H1 (cell line): Measurements from ENCODE around the gene PPP1R9A. TPM values are rescaled to one million over a fixed set of nuclear protein-coding genes. Genes with fewer than 3 reads are reported as not detected.

ENCODE experiments used
- CTCF ChIA-PET: fragments of 300-600 bp; sonication (Branson Sonifier 250); formaldehyde crosslinking; loops from one replicate; lab custom pipeline; 2021; ENCODE audit not compliant: partially characterized antibody; lab: Charles Lee
- POLR2A ChIA-PET: fragments of 300-600 bp; sonication (Branson Sonifier 250); formaldehyde crosslinking; loops from one replicate; lab custom pipeline; 2021; ENCODE audit warnings: inconsistent platforms; ENCODE audit not compliant: partially characterized antibody; lab: Charles Lee
- DNase-seq, 2 experiments: peaks; one replicate each; pipeline versions ENCODE4 v3.0.0 to v3.0.0-alpha.2; 2010 to 2022; ENCODE audit warnings: low spot score in 2 of 2, low read depth in 1 of 2, mixed read lengths in 1 of 2
- FAIRE-seq: peaks from 2 replicates; lab custom pipeline; 2011; peaks lifted over from hg19 to GRCh38; lab: Jason Lieb, UNC
- H2AFZ ChIP-seq: 2 replicates; pipeline ENCODE4 v1.8.1; 2012; ENCODE audit warnings: low read length, inconsistent platforms
- H2AK5ac ChIP-seq: 2 replicates; pipeline ENCODE4 v1.6.1; 2013; ENCODE audit warnings: low read depth, low read length
- H2BK120ac ChIP-seq: replicated peaks from 2 replicates; pipeline ENCODE3; 2013; ENCODE audit warnings: low read depth, low read length, inconsistent platforms
- H2BK12ac ChIP-seq: 2 replicates; pipeline ENCODE4 v1.6.1; 2013; ENCODE audit warnings: low read depth, low read length
- H2BK15ac ChIP-seq: 2 replicates; pipeline ENCODE4 v1.6.1; 2013; ENCODE audit warnings: low read length
- H2BK20ac ChIP-seq: 2 replicates; pipeline ENCODE4 v1.6.1; 2013; ENCODE audit warnings: low read length
- H2BK5ac ChIP-seq: 2 replicates; pipeline ENCODE4 v1.6.1; 2013; ENCODE audit warnings: low read depth, low read length
- H3K14ac ChIP-seq: 2 replicates; pipeline ENCODE4 v1.6.1; 2013; ENCODE audit warnings: inconsistent platforms; ENCODE audit not compliant: insufficient read length
- H3K18ac ChIP-seq: 2 replicates; pipeline ENCODE4 v1.6.1; 2013; ENCODE audit warnings: low read length; ENCODE audit errors: extremely low read depth
- H3K23ac ChIP-seq: 2 replicates; pipeline ENCODE4 v1.6.1; 2013; ENCODE audit warnings: inconsistent platforms; ENCODE audit not compliant: insufficient read length
- H3K23me2 ChIP-seq: 2 replicates; pipeline ENCODE4 v1.6.1; 2013; ENCODE audit warnings: low read depth, low read length
- H3K27ac ChIP-seq: 2 replicates; pipeline ENCODE4 v1.6.1; 2011; ENCODE audit warnings: low read depth, low read length, inconsistent platforms
- H3K27me3 ChIP-seq, 4 experiments: replicated peaks in 1 of 4; 1 replicate in 1 of 4; 2 replicates in 3 of 4; pipeline versions ENCODE4 v1.6.1 to v1.8.1; 2011 to 2013; ENCODE audit warnings: low read length in 3 of 4, mild to moderate bottlenecking in 3 of 4, inconsistent platforms in 2 of 4, mixed read lengths in 2 of 4, moderate library complexity in 1 of 4; ENCODE audit not compliant: control insufficient read depth in 3 of 4, insufficient read depth in 3 of 4; ENCODE audit errors: extremely low read depth in 1 of 4
- H3K36me3 ChIP-seq, 4 experiments: 2 replicates each; pipeline versions ENCODE4 v1.6.1 to v1.8.1; 2011 to 2013; ENCODE audit warnings: mild to moderate bottlenecking in 4 of 4, low read length in 3 of 4, moderate library complexity in 2 of 4, control low read depth in 1 of 4, inconsistent platforms in 1 of 4; ENCODE audit not compliant: insufficient read depth in 4 of 4, control insufficient read depth in 2 of 4
- H3K4ac ChIP-seq: replicated peaks from 2 replicates; pipeline ENCODE3; 2013; ENCODE audit warnings: low read length, low read depth, mixed read lengths, inconsistent platforms; ENCODE audit not compliant: insufficient read length
- H3K4me1 ChIP-seq, 4 experiments: replicated peaks in 1 of 4; 1 replicate in 1 of 4; 2 replicates in 3 of 4; pipeline versions ENCODE4 v1.6.1 to v1.8.1; 2011 to 2013; ENCODE audit warnings: low read length in 3 of 4, inconsistent platforms in 2 of 4, mixed read lengths in 1 of 4; ENCODE audit not compliant: insufficient read depth in 4 of 4, control insufficient read depth in 3 of 4
- H3K4me2 ChIP-seq, 2 experiments: 2 replicates each; pipeline versions ENCODE4 v1.6.1 to v1.8.1; 2011 to 2013; ENCODE audit warnings: low read depth in 2 of 2, low read length in 2 of 2, control low read depth in 1 of 2, inconsistent platforms in 1 of 2, mild to moderate bottlenecking in 1 of 2; ENCODE audit not compliant: insufficient read depth in 1 of 2
- H3K4me3 ChIP-seq, 4 experiments: fragments of 200-600, 300-600 bp in 1 of 4; sonication (generic), shearing (Covaris generic), sonication (Bioruptor Twin) in 1 of 4; 2 replicates each; pipeline versions ENCODE4 v1.5.1 to v1.8.1; 2011 to 2016; ENCODE audit warnings: low read length in 4 of 4, low read depth in 3 of 4, control low read depth in 2 of 4, inconsistent platforms in 2 of 4, mild to moderate bottlenecking in 2 of 4, mixed read lengths in 1 of 4, moderate library complexity in 1 of 4; ENCODE audit not compliant: insufficient read depth in 2 of 4; ENCODE audit errors: extremely low read depth in 1 of 4
- H3K56ac ChIP-seq: replicated peaks from 2 replicates; pipeline ENCODE3; 2013; ENCODE audit warnings: low read depth, mild to moderate bottlenecking, mixed read lengths, low read length, inconsistent platforms; ENCODE audit not compliant: insufficient read length
- H3K79me1 ChIP-seq: 2 replicates; pipeline ENCODE4 v1.6.1; 2013; ENCODE audit warnings: low read depth, low read length, control low read depth
- H3K79me2 ChIP-seq, 2 experiments: 2 replicates each; pipeline versions ENCODE4 v1.6.1 to v1.8.1; 2012 to 2013; ENCODE audit warnings: low read length in 2 of 2, mild to moderate bottlenecking in 2 of 2, inconsistent platforms in 1 of 2; ENCODE audit not compliant: insufficient read depth in 2 of 2, control insufficient read depth in 1 of 2
- H3K9ac ChIP-seq, 4 experiments: replicated peaks in 1 of 4; 1 replicate in 1 of 4; 2 replicates in 3 of 4; pipeline versions ENCODE4 v1.6.1 to v1.8.1; 2011 to 2013; ENCODE audit warnings: low read depth in 3 of 4, low read length in 3 of 4, control low read depth in 2 of 4, mild to moderate bottlenecking in 2 of 4, moderate library complexity in 2 of 4, inconsistent platforms in 1 of 4; ENCODE audit errors: extremely low read depth in 1 of 4
- H3K9me3 ChIP-seq, 2 experiments: 2 replicates each; pipeline versions ENCODE4 v1.6.1 to v1.8.1; 2012 to 2013; ENCODE audit warnings: mild to moderate bottlenecking in 2 of 2, moderate library complexity in 2 of 2, control low read depth in 1 of 2, inconsistent platforms in 1 of 2, low read depth in 1 of 2, low read length in 1 of 2, mixed read lengths in 1 of 2; ENCODE audit not compliant: insufficient read depth in 2 of 2
- H4K20me1 ChIP-seq, 2 experiments: replicated peaks in 1 of 2; 2 replicates each; pipeline versions ENCODE3 to v1.8.1; 2011 to 2013; ENCODE audit warnings: inconsistent platforms in 2 of 2, low read length in 2 of 2, mild to moderate bottlenecking in 1 of 2; ENCODE audit not compliant: insufficient read depth in 2 of 2, control insufficient read depth in 1 of 2
- H4K5ac ChIP-seq: 2 replicates; pipeline ENCODE4 v1.6.1; 2013; ENCODE audit warnings: low read length, low read depth, mixed read lengths, inconsistent platforms; ENCODE audit not compliant: insufficient read length
- H4K8ac ChIP-seq: 2 replicates; pipeline ENCODE4 v1.8.0; 2013; ENCODE audit warnings: mild to moderate bottlenecking, moderate library complexity, low read length, inconsistent platforms; ENCODE audit not compliant: insufficient read depth; ENCODE audit errors: extremely low read depth
- H4K91ac ChIP-seq: replicated peaks from 2 replicates; pipeline ENCODE3; 2013; ENCODE audit warnings: low read length, mixed read lengths, inconsistent platforms; ENCODE audit not compliant: insufficient read length
- KDM5A ChIP-seq: fragments of 200-600 bp; IDR thresholded peaks from 2 replicates; pipeline ENCODE4 v1.7.1; 2012; ENCODE audit warnings: mild to moderate bottlenecking, low read length, inconsistent platforms, mixed read lengths
- RAD21 ChIP-seq, 2 experiments: IDR thresholded peaks in 1 of 2; conservative IDR thresholded peaks in 1 of 2; 2 replicates each; pipeline ENCODE4 v1.6.1; 2011; ENCODE audit warnings: low read depth in 2 of 2, low read length in 2 of 2, improper control_type of control experiment in 1 of 2, inconsistent platforms in 1 of 2, mild to moderate bottlenecking in 1 of 2, moderate library complexity in 1 of 2
- WGBS, 2 experiments: shearing (Covaris generic) in 1 of 2; methylation state at CpG; one replicate each; pipeline versions ENCODE4 v1.1.6 to v1.1.7; 2013 to 2015; ENCODE audit warnings: low lambda C conversion rate in 2 of 2, mixed read lengths in 2 of 2, inconsistent platforms in 1 of 2, low coverage in 1 of 2, missing lambda C conversion rate in 1 of 2; ENCODE audit not compliant: insufficient replicate concordance in 2 of 2, insufficient coverage in 1 of 2, insufficient read length in 1 of 2; ENCODE audit errors: extremely low coverage in 1 of 2, missing lambda C conversion rate in 1 of 2; 5-methylcytosine and 5-hydroxymethylcytosine counted together
- polyA plus RNA-seq, 7 experiments: library from polyadenylated mRNA; depleted of rRNA in 3 of 7; stranded (reverse) in 5 of 7; unstranded in 2 of 7; fragments of >200 nt in 5 of 7; fragments of 200-250 nt in 2 of 7; gene quantifications; 1 replicate in 5 of 7; 2 replicates in 1 of 7; 4 replicates in 1 of 7; pipeline versions ENCODE4 v1.2.1 to v1.2.3, GENCODE V29; 2011 to 2013; ENCODE audit warnings: missing spikeins in 2 of 7, mixed read lengths in 2 of 7
- total RNA-seq: library from RNA; stranded (reverse); fragmentation: NEBNext Ultra II Directional; extraction: Animal tissue kit (Norgen Biotek cat#: 25700); gene quantifications from 2 replicates; pipeline ENCODE4 v1.2.1, GENCODE V29; 2021

Gene PPP1R9A
- total and polyA plus RNA-seq, 2 of the 8 experiments (the other 6 are each of a cell fraction or from before 2014, with no cell fraction given) = 3.0 to 20.3 TPM

DNA sequence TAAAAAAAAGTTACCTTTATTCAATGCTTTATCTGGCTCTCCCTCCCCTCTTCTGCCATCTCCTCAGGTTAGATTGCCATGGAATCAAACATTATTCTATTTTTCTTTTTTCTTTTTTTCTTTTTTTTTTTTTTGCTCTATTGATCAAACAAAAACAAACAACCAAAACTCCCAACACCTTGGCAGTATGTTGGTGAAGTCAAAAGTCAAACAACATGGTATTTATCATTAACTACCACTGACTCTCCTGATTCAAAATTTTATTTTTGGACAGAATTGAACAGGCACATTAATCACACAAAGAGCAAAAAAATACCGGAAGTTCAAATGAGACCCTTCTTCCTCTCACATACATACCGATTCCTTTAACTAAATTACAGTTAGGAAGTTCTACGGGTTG lies 410.6 kb downstream of the PPP1R9A start:
- no peaks in the 10 kb centered on the region for H3K27me3 ChIP-seq
- H2BK20ac ChIP-seq = no peak overlapping the region
- H3K14ac ChIP-seq = no peak overlapping the region
- no peak overlapping the region for H4K91ac ChIP-seq
- no peaks in the 10 kb centered on the region for H3K79me2 ChIP-seq
- H3K23ac ChIP-seq = no peak overlapping the region
- DNase-seq (no peak), FAIRE-seq (no peak)
- no peak overlapping the region for H2AFZ ChIP-seq
- no peak overlapping the region for H4K8ac ChIP-seq
- no peak overlapping the region for H2BK120ac ChIP-seq
- H3K18ac ChIP-seq = no peak overlapping the region
- no peaks in the 10 kb centered on the region for H3K36me3 ChIP-seq
- WGBS, 2 experiments = 100% methylated on average over 3 of the region's 3 CpGs; no CpG with 5 or more reads in 1 of the 2 experiments
- H3K4me2 ChIP-seq = no peak overlapping the region
- no peak overlapping the region for H2AK5ac ChIP-seq
- no peaks in the 10 kb centered on the region for H3K23me2 ChIP-seq
- no peak overlapping the region for H3K4me3 ChIP-seq
- no peak overlapping the region for H3K27ac ChIP-seq
- H3K56ac ChIP-seq = no peak overlapping the region
- no peaks in the 10 kb centered on the region for H3K9me3 ChIP-seq
- no peak overlapping the region for H3K4ac ChIP-seq
- H3K79me1 ChIP-seq = no peaks in the 10 kb centered on the region
- no peak overlapping the region for H4K5ac ChIP-seq
- H2BK5ac ChIP-seq = no peak overlapping the region
- no peak overlapping the region for H3K9ac ChIP-seq
- POLR2A ChIA-PET = no interaction called here
- no peak overlapping the region for H2BK12ac ChIP-seq
- no peaks in the 10 kb centered on the region for H4K20me1 ChIP-seq
- CTCF ChIA-PET = interaction anchor here (0.7 kb wide), 1 partner anchor 743 kb away, joined by 3 read pairs; no protein-coding TSS in a partner anchor
- peaks cover 0 to 2% (median 0%) of the 10 kb centered on the region in 4 experiments; a peak in 1 of 7 replicates for H3K4me1 ChIP-seq
- no peak overlapping the region for H2BK15ac ChIP-seq
- TF ChIP-seq KDM5A (no peak), RAD21 (IDR thresholded peaks at IDR 0.05 in 1 of 2, conservative IDR thresholded peaks at IDR 0.05 in 1 of 2; ENCODE audit: low read depth in 2 of 2, low read length in 2 of 2) (no peak)
